GM23338 (cell line): Measurements from ENCODE around the gene VGLL4. TPM values are rescaled to one million over a fixed set of nuclear protein-coding genes. Genes with fewer than 3 reads are reported as not detected.

Experiments
- ATAC-seq: fragments of 200-7000 bp; cut with Tn5 transposase; 3 replicates; pipeline ENCODE4 v1.9.1; 2020
- DNase-seq: peaks from one replicate; pipeline ENCODE4 v3.0.0-alpha.2; 2015; ENCODE audit warnings: low spot score
- H2AFZ ChIP-seq: fragments of 200-600 bp; sonication (generic); 2 replicates; pipeline ENCODE4 v1.8.0; 2016; ENCODE audit warnings: antibody characterized with exemption, mild to moderate bottlenecking, moderate library complexity
- H3F3A ChIP-seq: fragments of 200-600 bp; sonication (generic); replicated peaks from 2 replicates; pipeline ENCODE4 v1.8.0; 2017; ENCODE audit warnings: antibody characterized with exemption, mixed run types, low read depth
- H3K27ac ChIP-seq: fragments of 200-600 bp; sonication (generic); 2 replicates; pipeline ENCODE4 v1.6.1; 2016; ENCODE audit warnings: low read depth
- H3K27me3 ChIP-seq: fragments of 200-600 bp; sonication (generic); 2 replicates; pipeline ENCODE4 v1.8.0; 2016; ENCODE audit warnings: mild to moderate bottlenecking, mixed run types, moderate library complexity; ENCODE audit not compliant: insufficient read depth
- H3K36me3 ChIP-seq: fragments of 200-600 bp; sonication (generic); 2 replicates; pipeline ENCODE4 v1.8.0; 2016; ENCODE audit warnings: mild to moderate bottlenecking; ENCODE audit not compliant: insufficient read depth
- H3K4me1 ChIP-seq: fragments of 200-600 bp; sonication (generic); 2 replicates; pipeline ENCODE4 v1.8.0; 2016; ENCODE audit warnings: mild to moderate bottlenecking, moderate library complexity; ENCODE audit not compliant: insufficient read depth
- H3K4me2 ChIP-seq: fragments of 200-600 bp; sonication (generic); 2 replicates; pipeline ENCODE4 v1.7.1; 2017; ENCODE audit warnings: mixed run types
- H3K4me3 ChIP-seq: fragments of 200-600 bp; sonication (generic); 2 replicates; pipeline ENCODE4 v1.6.1; 2016; ENCODE audit warnings: mixed run types
- H3K79me2 ChIP-seq: fragments of 200-600 bp; sonication (generic); replicated peaks from 2 replicates; pipeline ENCODE4 v1.8.0; 2017; ENCODE audit warnings: mild to moderate bottlenecking; ENCODE audit not compliant: insufficient read depth
- H3K9me2 ChIP-seq: fragments of 200-600 bp; sonication (generic); 2 replicates; pipeline ENCODE4 v1.8.0; 2017; ENCODE audit not compliant: insufficient read depth
- H4K20me1 ChIP-seq: fragments of 200-600 bp; sonication (generic); replicated peaks from 2 replicates; pipeline ENCODE4 v1.8.0; 2017; ENCODE audit warnings: mild to moderate bottlenecking; ENCODE audit not compliant: insufficient read depth
- H3K27ac Mint-ChIP-seq: 2 replicates; pipeline ENCODE4 v1.8.0; 2020; ENCODE audit warnings: inconsistent platforms, mild to moderate bottlenecking, moderate library complexity, mixed read lengths
- H3K27me3 Mint-ChIP-seq: 3 replicates; pipeline ENCODE4 v1.8.0; 2022; ENCODE audit warnings: low read depth, mild to moderate bottlenecking, moderate library complexity, mixed read lengths, inconsistent platforms; ENCODE audit not compliant: insufficient read depth, poor library complexity
- H3K36me3 Mint-ChIP-seq: 3 replicates; pipeline ENCODE4 v1.8.0; 2021; ENCODE audit warnings: low read depth, mild to moderate bottlenecking, inconsistent platforms, moderate library complexity, mixed read lengths
- H3K4me1 Mint-ChIP-seq: 3 replicates; pipeline ENCODE4 v1.8.0; 2020; ENCODE audit warnings: mild to moderate bottlenecking, inconsistent platforms, mixed read lengths
- H3K4me3 Mint-ChIP-seq: 3 replicates; pipeline ENCODE4 v1.8.0; 2021; ENCODE audit warnings: moderate library complexity, mild to moderate bottlenecking, inconsistent platforms, mixed read lengths
- H3K9me3 Mint-ChIP-seq: 3 replicates; pipeline ENCODE4 v1.8.0; 2020; ENCODE audit warnings: moderate library complexity, mild to moderate bottlenecking, inconsistent platforms, mixed read lengths
- ETS1 ChIP-seq: IDR thresholded peaks from 2 replicates; pipeline ENCODE4 v1.6.1; 2016; ENCODE audit warnings: antibody characterized with exemption
- EZH2 ChIP-seq: fragments of 200-600 bp; sonication (generic); IDR thresholded peaks from one replicate; pipeline ENCODE4 v1.8.0; 2017; ENCODE audit warnings: antibody characterized with exemption, mild to moderate bottlenecking, low read depth; ENCODE audit not compliant: unreplicated experiment
- EZH2phosphoT487 ChIP-seq: fragments of 200-600 bp; sonication (generic); IDR thresholded peaks from one replicate; pipeline ENCODE4 v1.8.1; 2018; ENCODE audit warnings: antibody characterized with exemption; ENCODE audit not compliant: unreplicated experiment
- JUNB ChIP-seq: IDR thresholded peaks from one replicate; pipeline ENCODE4 v1.6.1; 2016; ENCODE audit warnings: antibody characterized with exemption; ENCODE audit not compliant: unreplicated experiment
- NANOG ChIP-seq: IDR thresholded peaks from 2 replicates; pipeline ENCODE4 v1.6.1; 2016; ENCODE audit warnings: antibody characterized with exemption, borderline replicate concordance
- POLR2AphosphoS5 ChIP-seq: IDR thresholded peaks from 2 replicates; pipeline ENCODE4 v1.6.1; 2016; ENCODE audit warnings: antibody characterized with exemption, low read depth
- REST ChIP-seq: IDR thresholded peaks from one replicate; pipeline ENCODE4 v1.6.1; 2018; ENCODE audit warnings: antibody characterized with exemption; ENCODE audit not compliant: unreplicated experiment
- STAT1 ChIP-seq: IDR thresholded peaks from one replicate; pipeline ENCODE4 v1.6.1; 2016; ENCODE audit warnings: antibody characterized with exemption; ENCODE audit not compliant: unreplicated experiment
- ZNF114 ChIP-seq: fragments of 250-450 bp; sonication (Bioruptor Pico); IDR thresholded peaks from 2 replicates; pipeline ENCODE4 v1.5.0; 2020; ENCODE audit warnings: mild to moderate bottlenecking, moderate library complexity
- polyA plus RNA-seq: library from polyadenylated mRNA; unstranded; fragments of >200 nt; fragmentation: Nextera tagmentation; extraction: Ambion mirVana; gene quantifications from 2 replicates; pipeline ENCODE4 v1.2.1, GENCODE V29; 2016
- total RNA-seq: library from RNA; depleted of rRNA; stranded (reverse); fragments of >200 nt; shearing (Covaris generic); gene quantifications from 2 replicates; pipeline ENCODE4 v1.2.3, GENCODE V29; 2014

The VGLL4 gene
- total and polyA plus RNA-seq, 2 experiments from 2014 or later = 20.8 to 45.9 TPM

- H3K4me1 Mint-ChIP-seq = peaks cover 52% of the 10 kb centered on the region
- Histone ChIP-seq H3K4me3 (no peak overlapping the region), H2AFZ (no peak overlapping the region)
These were observed 60.1 kb downstream of the VGLL4 start for GRCh38 chr3:11583638-11584046.

GRCh38 chr3:11583235-11583634 is 60.5 kb downstream of the VGLL4 start:
- TF ChIP-seq POLR2AphosphoS5 (no peak), REST (no peak), EZH2 (no peak), ETS1 (no peak), NANOG (no peak), JUNB (no peak), STAT1 (no peak)
- DNase-seq (no peak), ATAC-seq (no peak)
- Histone ChIP-seq H3K36me3 (no peaks in the 10 kb centered on the region), H3K79me2 (peaks cover 95% of the 10 kb centered on the region), H3K27me3 (no peaks in the 10 kb centered on the region), H3F3A (0 out of 2 replicates have a peak, but pooled peaks cover 3% of the 10 kb centered on the region), H3K9me2 (peaks cover 6% of the 10 kb centered on the region; the same call in 1 of the 2 replicates), H3K4me2 (peak overlapping the region; percentile 72), H3K4me1 (peaks cover 30% of the 10 kb centered on the region), H2AFZ (no peak overlapping the region), H3K4me3 (peak overlapping the region; percentile 42), H4K20me1 (peaks cover 10% of the 10 kb centered on the region; the same call in 1 of the 2 replicates), H3K27ac (peak overlapping the region; percentile 82)
- Mint-ChIP-seq H3K36me3 (peaks cover 9% of the 10 kb centered on the region; the same call in 1 of the 3 replicates), H3K27me3 (peaks cover 5% of the 10 kb centered on the region), H3K4me3 (peak overlapping the region; percentile 73; the same call in 2 of the 3 replicates), H3K4me1 (peaks cover 48% of the 10 kb centered on the region), H3K27ac (peak overlapping the region; percentile 89; the same call in 1 of the 2 replicates), H3K9me3 (no peaks in the 10 kb centered on the region; the same call in 2 of the 3 replicates)

More at GRCh38 chr3:11583638-11584046, 60.1 kb downstream of the VGLL4 start:
- Histone ChIP-seq H3K27me3 (no peaks in the 10 kb centered on the region), H3K79me2 (peaks cover 95% of the 10 kb centered on the region), H3F3A (0 out of 2 replicates have a peak, but pooled peaks cover 3% of the 10 kb centered on the region), H3K4me2 (peak overlapping the region; percentile 72), H3K36me3 (no peaks in the 10 kb centered on the region), H3K4me1 (peaks cover 30% of the 10 kb centered on the region), H3K9me2 (peaks cover 6% of the 10 kb centered on the region; the same call in 1 of the 2 replicates), H4K20me1 (peaks cover 10% of the 10 kb centered on the region; the same call in 1 of the 2 replicates), H3K27ac (peak overlapping the region; percentile 82)
- peaks cover 9% of the 10 kb centered on the region; the same call in 1 of the 3 replicates for H3K36me3 Mint-ChIP-seq
- DNase-seq = no peak
- H3K27me3 Mint-ChIP-seq = peaks cover 7% of the 10 kb centered on the region
- peak overlapping the region; percentile 10; the same call in 1 of the 2 replicates for H3K27ac Mint-ChIP-seq
- no peak for ATAC-seq
- H3K4me3 Mint-ChIP-seq = no peak overlapping the region
- H3K9me3 Mint-ChIP-seq = no peaks in the 10 kb centered on the region; the same call in 2 of the 3 replicates
- TF ChIP-seq ZNF114 (CRISPR knock-in tag) (no peak), EZH2phosphoT487 (no peak)
